ENCODE results near the gene TRIM44.

DNA sequence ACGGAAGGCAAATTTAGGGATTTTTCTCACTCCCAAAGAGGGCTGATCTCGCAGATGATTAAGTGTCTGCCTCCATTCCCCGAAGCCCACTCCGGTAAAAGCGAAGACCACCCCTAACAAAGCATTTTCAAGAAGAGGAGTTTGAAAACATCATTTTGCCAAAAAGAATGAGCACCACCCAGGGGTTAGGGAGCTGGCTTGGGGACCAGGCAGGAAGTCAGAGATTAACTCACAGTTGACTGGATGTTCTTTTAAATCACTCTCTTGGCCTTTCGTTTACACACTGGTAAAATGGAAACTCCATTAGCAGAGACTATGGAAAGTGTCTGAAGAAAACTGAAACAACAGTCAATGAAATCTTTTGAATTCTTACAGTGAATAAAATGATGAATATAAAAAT is 7.9 kb upstream of the TRIM44 start:
- TF ChIP-seq POLR2A (IDR thresholded peaks at IDR 0.05; ENCODE audit: low read length) (no peak), GATA1 (IDR thresholded peaks at IDR 0.05; ENCODE audit: low read depth, low read length) (no peak)
